CD4-positive, alpha-beta T cell treated with Interleukin-6 at 100 ng/mL for 8 hours (primary cell): ENCODE results near the gene PITHD1.
"Not testable (repeated sequence)": the region's sequence is repeated elsewhere in the genome, so short reads cannot be mapped to it uniquely, and the experiment has no call there.

Experiments used
- DNase-seq: peaks from one replicate; pipeline ENCODE4 v3.0.0-alpha.2; 2020; ENCODE audit warnings: mixed read lengths, low spot score

The PITHD1 gene

DNA sequence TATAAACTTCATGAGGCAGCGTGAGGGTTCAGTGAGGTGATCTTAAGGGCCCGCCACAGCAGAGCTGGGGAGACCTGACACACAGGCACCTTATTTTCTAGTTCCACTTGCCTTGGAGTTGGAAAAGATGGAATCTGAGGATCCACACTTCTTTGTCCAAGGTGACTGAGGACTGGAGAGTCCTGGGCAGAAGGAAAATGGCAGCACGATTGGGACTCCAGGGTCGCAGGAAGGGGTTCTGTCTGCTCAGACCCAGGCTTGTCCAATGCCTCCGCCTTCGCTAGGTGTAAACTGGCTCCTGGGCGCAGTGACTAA lies 21.0 kb downstream of the PITHD1 start:
- DNase-seq: no peak

DNA sequence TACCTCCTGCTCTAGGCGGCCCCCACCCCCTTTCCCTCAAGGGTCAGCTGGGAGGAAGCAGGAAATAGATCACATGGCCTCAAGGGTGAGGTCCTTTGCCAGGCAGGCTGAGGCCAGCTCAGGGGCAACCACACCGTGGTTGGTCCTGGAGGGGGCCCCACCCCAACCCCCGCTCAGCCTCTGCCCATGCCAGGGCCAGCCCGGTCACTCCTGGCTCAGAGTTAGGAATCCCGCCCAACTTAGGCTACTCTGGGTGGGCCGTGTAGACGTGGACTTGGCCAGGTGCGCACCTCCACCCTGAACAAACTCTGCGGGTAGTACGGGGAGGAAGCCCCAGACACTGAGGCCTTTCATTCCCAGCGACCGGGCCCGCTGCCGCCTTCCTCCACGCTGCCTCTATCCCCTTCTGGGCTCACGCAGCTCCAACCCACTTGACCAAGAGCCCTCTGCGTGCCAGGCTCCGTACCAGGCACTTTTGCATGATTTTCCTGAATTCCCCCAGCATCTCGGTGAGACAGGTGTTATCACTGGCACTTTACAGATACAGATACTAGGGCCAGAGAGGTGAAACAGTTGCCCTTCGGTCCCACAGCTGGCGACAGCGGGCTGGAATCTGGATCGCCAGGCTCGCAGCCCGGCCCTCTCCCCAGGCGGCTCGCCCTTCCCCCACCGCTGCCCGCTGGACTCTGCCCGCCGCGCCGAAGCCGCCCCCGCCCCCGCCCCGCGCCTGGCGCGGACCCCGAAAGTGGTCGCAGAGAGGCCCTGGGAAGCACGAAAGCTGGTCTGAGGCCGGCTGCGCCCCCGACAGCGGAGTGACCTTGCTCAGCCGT lies 21.6 kb downstream of the PITHD1 start:
- peak; percentile 34 for DNase-seq

DNA sequence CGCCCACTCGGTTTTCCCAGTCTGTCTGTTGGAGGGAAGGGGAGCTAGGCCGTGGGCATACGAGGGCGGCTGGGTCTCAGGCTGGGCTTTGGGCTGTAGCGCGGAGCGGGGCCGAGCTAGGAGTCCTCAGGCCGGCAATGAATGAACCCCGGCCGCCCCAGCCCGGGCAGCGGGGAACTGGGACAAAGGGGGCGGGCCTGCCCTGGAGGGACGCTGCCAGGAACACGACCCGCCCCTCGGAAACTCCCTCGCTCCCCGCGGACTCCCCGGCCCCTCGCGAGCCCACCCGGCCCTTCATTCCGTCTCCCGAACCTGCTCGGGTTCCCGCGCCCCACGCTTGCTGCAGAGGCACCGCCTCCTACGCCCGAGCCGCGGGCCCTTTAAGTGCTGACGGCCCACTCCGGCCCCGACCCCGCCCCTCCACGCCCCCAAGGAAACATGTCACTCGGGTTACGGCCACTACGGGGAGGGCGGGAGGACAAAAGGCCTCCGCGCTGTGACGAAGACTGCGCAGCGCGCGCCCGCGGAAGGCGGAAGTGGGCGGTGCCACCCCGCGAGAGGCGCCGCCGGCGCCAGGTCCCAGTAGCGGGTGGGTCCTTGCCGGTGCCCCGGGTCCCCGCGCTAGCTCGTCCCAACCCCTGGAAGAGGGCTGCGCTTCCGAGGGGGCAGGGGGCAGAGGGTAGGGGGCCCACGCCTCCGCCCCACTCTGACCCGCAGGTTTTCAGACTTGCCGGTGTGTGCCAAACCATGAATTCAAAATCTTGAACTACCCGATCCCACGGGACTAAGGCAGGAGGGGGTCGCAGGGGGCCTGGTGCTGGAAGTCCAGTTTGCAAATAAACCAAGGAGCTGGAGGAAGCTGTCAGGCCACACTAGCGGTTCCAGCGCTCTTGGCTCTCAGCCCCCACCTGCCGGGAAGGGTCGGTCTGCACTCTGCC lies 22.5 kb downstream of the PITHD1 start, which contains the start of gene GALE:
Gene GALE (minus strand): TSS at position 355 of the 938 bp plus-strand sequence. CDS start 1,747 bp downstream, outside the sequence.
- peak; percentile 97 for DNase-seq

DNA sequence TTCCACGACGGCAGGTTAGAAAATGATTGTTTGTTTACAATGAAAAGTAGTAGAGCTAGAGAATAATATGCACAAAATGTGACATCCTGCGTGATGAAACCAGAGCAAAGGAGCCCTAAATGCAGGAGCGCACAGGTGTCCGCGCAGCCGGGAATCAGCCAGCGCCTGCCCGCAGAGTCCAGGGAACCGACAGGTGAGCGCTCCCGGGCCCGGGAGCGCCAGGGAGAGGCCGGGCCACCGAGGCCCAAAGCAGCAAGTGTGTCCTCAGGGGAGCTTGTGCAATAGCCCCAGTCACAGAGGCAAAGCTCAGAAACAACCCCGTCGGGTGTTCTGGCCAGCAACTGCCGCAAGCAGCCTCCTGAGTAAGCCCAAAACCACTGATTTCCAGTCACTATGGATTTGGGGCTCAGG lies 23.1 kb downstream of the PITHD1 start:
- no peak for DNase-seq

DNA sequence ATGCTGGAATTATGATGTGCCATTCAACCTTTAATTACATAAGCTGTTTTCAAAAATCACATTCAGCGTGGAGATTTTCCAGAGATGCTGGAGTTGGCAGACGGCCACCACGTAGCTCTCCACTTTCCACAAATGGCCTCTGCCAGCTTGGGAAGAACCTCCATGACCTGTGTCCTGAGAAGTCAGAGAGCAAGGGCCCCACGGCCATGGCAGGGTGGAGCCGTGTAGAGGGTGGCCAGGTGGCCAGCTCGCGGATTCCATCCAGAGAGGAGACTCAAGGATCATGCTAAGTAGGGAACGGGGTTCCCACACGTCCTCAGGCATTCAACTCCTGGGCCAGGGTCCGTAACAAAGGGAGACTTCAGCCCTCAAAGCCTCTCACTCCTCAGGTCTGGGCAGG lies 23.7 kb downstream of the PITHD1 start:
- no peak for DNase-seq

DNA sequence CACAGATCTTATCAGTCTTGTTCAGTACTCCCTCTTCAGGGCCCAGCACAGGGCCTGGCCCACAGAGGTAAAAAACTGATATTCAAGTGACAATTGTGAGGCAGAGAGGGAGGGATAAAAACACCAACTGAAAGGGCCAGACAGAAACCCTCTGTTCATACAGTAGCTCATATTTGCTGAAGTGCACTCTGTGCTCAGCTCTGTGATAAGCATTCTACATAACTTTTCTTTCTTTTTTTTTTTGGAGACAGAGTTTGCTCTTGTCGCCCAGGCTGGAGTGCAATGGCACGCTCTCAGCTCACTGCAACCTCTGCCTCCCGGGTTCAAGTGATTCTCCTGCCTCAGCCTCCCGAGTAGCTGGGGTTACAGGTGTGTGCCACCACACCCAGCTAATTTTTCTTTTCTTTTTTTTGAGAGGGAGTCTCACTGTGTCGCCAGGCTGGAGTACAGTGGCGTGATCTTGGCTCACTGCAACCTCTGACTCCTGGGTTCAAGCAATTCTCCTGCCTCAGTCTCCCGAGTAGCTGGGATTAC lies 24.7 kb downstream of the PITHD1 start:
- DNase-seq: not testable (repeated sequence)

DNA sequence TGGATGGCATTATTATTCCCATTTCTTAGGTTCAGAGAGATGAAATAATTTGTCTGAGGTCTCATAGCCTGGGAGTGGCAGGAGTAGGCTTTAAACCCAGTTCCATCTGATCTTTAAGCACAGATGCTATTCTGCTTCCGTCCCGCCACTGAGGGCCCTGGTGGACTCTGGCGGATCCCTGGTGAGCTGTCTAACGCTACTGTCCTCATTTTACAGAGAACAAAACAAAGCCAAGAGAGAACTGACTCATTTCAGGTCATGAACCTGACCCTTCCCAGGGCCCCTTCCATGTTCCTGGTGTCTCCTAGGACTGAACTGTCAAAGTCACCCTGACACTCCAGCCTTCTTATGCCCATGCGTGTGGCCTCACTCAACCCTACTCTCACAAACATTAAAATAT lies 25.5 kb downstream of the PITHD1 start:
- no peak for DNase-seq

DNA sequence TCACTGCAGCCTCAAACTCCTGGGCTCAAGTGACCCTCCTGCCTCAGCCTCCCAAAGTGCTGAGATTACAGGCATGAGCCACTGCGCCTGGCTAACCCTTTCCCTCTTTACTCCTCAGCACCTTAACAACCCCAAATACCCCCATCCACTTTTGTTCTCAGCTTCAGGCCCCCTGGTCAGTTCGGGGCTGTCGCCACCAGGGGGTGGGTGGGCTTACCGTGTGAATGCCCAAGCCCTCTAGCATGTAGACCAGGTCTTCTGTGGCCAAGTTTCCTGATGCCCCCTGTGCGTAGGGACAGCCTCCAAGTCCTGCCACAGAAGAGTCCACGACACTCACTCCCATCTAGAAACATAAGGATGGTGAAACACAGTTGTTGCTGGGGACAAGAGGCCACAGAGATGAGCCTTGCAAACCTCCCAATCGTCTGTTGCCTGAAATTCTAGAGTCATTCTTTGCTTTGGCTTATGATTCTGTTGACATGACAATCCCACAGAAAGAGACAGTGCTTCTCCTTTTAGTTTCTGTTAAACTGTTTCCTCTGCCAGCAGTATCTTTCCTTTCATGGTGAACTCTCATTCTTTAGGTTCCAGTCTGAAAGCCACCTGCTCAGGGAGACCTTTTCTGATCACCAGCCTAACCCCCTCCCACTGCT lies 26.1 kb downstream of the PITHD1 start:
- no peak for DNase-seq

DNA sequence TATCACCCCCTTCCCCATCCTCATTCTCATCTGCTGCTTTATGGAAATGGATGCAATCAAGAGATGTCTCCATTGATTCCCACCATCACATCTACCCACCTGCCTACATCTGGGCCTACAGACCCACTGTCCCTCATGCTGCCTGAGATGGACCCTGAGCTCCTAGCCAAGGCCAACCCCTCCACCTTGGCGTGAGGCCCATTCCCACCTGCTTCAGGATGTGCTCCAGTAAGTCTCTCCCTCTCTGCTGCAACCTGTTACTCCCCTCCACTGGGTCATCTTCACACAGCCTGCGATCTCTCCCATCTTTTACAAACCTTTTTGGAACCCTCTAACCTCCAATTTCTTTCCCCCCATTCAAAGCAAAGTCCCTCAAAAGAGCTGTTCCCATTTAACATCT lies 26.8 kb downstream of the PITHD1 start:
- no peak for DNase-seq

DNA sequence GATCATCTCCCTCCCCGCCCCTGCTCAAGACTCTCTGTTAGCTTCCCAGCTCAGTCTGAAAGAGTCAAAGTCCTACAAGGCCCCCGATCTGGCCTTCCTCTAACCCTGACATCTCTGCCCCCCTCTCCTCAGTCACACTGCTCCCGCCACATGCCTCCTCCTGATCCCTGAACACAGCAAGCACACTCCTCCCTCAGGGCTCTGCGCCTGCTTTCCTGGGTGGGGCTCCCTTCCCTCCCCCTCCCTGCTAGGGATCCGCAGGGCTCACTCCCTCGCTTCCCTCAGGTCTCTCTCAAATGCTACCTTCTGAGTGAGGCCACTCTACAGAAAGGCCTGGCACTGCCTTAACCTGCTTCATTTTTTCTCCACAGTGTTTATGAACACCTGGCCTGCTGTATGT lies 28.1 kb downstream of the PITHD1 start:
- no peak for DNase-seq

DNA sequence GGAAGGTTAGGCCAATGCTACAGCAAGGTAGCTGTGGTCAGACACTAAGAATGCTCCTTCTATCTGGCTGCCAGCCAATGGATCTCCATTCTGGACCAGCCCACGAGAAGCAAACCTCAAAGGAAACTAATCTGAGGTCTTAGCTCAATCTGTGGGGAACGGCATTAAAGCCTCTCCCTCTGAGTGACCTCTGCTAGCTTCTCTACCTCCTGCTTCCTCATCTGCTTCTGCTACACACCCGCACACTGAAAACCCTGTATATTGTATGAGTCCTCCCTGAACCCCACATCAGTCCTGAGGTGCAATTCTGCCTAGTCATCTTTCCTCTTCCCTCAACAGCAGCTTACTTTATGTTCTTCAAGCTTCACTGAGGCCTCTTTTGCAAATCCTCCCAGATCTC lies 29.2 kb downstream of the PITHD1 start:
- no peak for DNase-seq

DNA sequence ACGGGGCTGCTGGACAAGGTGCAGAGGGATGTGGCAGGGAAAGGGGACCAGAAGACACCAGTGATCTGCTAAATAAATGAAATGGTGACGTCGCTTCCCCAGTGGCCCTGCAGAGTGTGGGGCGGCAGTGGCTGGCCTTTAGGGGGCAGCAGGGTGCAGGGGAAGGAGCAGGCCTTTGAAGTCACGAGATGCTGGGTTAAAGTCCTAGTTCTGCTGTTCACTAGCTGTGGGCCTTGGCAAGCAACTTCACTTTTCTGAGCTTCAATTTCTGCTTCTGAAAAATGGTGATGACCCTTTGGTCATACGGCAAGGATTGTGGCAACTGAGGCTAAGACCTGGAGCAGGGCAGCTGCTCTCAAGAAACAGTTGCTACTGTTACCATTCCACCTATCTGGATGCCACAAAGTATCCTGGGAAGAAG lies 31.5 kb downstream of the PITHD1 start:
- DNase-seq: peak; percentile 83

DNA sequence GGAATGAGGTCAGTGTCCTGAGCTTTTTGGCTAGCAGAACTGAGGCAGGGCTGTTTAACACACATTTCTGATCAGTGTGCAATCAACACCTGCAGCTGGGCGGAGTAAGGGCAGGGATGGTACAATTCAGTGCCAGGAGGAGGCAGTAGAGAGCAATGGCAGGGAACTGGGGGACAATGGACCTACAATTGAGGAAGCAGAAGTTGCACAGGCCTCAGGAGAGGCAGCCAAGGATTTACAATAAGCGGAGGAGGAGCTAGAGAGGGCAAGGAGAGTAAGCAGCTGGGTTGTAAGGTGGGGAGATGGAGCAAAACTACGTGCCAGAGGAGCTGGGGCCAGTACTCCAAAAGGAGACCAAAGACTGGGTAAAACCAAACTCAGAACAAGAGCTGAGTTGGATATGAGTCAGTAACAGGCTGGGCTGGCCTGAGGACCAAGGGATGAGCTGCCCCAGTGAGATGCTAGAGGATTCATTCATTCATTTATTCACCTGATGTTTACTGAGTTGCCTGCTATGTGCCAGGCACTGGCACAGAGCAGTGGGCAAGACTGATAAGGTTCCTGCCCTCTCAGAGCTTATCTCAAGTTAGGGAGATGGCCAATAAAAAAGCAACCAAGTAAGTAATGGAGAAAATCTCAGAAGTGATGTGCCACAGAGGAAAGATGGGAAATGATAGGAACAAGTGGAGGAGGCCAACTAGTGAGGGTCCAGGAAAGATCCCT lies 32.8 kb downstream of the PITHD1 start:
- peak; percentile 41 for DNase-seq

DNA sequence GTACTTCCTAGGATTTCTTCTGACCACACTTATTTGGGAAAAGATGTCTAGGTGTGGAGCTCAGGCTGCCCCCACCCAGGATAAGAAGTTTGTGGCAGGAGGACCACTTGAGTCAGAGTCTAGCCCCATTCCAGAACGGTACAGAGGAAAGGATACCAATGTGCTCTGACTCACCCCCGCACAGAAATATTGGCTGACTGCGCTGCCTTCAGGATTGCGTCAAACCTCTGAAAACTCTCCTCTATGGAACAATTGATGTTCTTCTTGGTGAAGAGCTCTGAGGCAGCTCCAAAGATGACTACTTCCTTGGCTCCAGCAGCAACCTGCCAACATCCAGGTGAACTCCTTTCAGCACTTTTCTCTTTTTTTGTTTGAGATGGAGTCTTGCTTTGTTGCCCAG lies 35.8 kb downstream of the PITHD1 start:
- DNase-seq: no peak

DNA sequence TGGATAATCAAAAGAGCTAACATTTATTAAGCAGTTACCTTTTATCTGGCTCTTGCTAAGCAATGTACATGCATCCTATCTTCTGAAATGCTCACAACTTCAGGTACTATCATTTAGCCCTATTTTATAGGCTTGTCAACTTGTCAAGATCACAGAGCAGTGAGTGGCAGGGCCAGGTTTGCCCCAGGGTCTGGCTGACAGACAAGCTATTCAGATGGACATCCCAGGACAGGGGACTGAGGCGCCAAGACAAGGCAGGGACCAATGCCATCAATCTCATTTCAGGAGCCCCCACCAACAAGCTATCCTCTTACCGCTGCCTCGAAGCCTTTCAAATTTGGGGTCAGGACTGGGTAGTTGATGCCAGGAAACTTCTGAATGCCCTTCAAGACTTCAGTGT lies 38.1 kb downstream of the PITHD1 start:
- DNase-seq: no peak

DNA sequence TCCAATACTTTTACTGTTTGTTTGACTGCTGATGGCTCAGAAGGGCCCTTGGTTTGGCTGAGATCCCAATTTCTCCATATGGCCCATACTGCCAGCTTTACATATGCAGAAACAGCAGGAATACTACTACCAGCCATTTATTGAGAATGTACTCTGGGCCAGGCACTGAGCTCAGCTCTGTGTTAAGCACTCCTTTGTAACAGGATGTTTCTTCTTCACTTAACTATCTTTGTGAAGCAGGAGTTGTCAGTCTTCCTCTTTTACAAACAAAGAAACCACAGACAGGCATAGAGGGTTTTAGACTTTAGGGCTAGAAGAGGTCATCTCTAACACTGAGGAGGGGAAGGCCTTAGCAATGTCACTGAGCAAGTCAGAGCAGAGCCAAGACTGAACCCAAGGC lies 38.7 kb downstream of the PITHD1 start:
- DNase-seq: no peak

DNA sequence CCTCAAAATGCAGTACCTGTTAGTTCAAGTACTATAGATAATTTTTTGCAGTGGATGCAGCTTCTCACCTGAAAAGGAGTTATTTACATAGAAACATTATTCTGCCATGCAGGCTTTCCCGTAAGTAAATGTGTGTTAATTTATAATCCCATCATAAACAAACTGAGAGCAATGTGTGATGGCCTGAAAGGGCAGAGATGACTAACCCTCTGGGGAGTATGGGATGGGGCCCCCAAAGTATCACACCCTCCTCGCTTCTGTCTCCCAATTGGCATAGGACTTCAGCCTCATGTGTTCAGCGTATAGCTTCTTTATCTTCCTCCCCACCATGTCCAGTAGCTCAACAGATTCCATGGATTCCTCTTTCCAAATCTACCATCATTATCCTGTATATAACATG lies 39.4 kb downstream of the PITHD1 start:
- DNase-seq: no peak

DNA sequence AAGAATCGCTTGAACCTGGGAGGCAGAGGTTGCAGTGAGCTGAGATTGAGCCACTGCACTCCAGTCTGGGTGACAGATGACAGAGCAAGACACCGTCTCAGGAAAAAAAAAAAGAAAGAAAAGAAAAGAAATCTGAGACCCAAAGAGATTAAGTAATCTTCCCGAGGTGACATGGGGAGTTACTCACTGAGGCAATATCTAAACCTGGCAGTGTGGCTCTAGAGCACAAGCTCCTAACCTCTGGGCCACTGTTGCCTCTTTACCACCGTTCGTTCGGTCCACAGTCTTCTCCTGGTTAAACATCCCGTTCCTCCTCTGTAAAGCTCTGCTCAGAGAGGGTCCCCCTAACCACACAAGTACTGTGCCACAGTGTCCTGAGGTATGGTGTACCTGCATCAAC lies 45.5 kb downstream of the PITHD1 start:
- DNase-seq: no peak

DNA sequence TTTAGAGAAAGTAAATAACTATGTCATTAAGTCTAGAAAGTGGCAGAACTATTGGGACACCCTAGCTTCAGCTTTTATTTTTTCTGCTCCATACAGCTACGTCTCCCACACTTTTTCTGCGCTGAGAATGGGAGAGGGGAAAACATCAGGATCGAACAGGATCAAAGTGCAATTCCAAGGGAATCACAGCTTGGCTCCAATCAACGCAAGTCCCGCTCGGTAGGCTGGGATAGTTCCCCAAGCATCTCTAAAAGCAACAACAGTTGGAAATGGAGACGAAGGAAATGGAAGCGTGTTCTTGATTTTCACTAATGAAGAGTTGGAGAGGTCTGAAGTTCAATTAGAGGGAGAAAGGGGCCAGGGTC lies 46.5 kb downstream of the PITHD1 start:
- DNase-seq: no peak

DNA sequence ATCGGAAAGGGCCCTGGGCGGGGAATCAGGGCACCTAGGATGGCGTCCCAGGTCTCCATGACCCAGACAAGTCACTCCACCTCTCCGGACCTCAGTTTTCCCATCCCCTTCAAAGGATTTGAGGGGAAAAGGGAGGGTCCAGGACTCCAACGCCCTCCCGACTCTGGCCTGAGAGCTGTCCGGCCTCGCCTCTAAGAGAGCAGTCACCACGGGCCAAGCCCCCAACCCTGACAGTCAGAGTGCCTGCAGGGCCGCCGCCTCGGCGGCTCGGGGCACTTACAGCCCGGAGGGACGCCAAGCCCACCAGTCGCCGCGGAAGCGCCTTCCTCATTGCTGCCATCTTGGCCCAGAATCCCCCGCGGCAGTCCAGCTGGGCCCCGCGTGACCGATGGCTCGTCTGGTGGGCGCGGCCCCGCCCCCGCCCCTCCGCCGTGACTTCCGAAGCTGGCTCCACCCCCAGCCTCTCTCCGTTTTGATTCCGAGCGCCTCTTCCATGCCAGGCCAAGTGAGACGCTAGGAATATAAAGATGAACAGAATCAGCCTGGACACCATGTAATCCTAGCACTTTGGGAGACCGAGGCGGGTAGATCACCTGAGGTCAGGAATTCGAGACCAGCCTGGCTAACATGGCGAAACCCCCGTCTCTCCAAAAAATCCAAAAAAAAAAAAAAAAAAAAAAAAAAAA lies 47.0 kb downstream of the PITHD1 start, which contains the start of gene HMGCL:
Gene HMGCL (minus strand): TSS at position 354 of the 686 bp plus-strand sequence. CDS start 14 bp downstream, at position 340.
- peak; percentile 86 for DNase-seq
